GM10266 (cell line): Measurements from ENCODE around the gene MMS22L.

Experiments
- DNase-seq: peaks from one replicate; pipeline ENCODE4 v3.0.0; 2012; ENCODE audit errors: extremely low spot score
- TF ChIP-seq, protein P1 (sequence below): IDR thresholded peaks from 2 replicates; pipeline ENCODE4 v1.5.1; 2012; ENCODE audit warnings: mild to moderate bottlenecking, low read depth; ENCODE audit not compliant: control insufficient read depth, insufficient read depth; ENCODE audit errors: missing control alignments

Gene MMS22L

GRCh38 chr6:97097068-97098047 lies 185.7 kb downstream of the MMS22L start:
- TF ChIP-seq, protein P1, sequence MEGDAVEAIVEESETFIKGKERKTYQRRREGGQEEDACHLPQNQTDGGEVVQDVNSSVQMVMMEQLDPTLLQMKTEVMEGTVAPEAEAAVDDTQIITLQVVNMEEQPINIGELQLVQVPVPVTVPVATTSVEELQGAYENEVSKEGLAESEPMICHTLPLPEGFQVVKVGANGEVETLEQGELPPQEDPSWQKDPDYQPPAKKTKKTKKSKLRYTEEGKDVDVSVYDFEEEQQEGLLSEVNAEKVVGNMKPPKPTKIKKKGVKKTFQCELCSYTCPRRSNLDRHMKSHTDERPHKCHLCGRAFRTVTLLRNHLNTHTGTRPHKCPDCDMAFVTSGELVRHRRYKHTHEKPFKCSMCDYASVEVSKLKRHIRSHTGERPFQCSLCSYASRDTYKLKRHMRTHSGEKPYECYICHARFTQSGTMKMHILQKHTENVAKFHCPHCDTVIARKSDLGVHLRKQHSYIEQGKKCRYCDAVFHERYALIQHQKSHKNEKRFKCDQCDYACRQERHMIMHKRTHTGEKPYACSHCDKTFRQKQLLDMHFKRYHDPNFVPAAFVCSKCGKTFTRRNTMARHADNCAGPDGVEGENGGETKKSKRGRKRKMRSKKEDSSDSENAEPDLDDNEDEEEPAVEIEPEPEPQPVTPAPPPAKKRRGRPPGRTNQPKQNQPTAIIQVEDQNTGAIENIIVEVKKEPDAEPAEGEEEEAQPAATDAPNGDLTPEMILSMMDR, result no peak
- DNase-seq, result no peak

- no peak for DNase-seq
- TF ChIP-seq, protein P1, result no peak
Observed at GRCh38 chr6:97095311-97095850, 187.6 kb downstream of the MMS22L start.

DNA sequence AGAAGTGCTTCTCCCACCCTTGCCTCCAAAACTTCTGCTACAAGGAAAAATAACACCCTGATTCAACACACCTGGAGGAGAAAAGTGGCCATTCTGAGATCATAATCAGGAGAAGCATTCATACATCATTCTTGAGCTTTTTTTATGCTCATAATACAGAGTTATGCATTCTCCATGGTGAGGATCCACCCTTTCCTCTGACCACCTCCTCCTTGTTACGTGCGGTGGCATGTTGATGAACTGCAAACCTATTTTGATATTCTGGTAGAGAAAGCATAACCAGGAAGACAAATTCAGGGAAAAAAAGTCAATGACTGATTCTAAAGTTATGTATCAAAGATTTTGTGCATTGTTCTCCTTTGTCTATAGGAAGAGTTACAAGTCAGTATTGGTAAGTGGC lies 188.6 kb downstream of the MMS22L start:
- DNase-seq, result no peak
- TF ChIP-seq, protein P1, result no peak

DNA sequence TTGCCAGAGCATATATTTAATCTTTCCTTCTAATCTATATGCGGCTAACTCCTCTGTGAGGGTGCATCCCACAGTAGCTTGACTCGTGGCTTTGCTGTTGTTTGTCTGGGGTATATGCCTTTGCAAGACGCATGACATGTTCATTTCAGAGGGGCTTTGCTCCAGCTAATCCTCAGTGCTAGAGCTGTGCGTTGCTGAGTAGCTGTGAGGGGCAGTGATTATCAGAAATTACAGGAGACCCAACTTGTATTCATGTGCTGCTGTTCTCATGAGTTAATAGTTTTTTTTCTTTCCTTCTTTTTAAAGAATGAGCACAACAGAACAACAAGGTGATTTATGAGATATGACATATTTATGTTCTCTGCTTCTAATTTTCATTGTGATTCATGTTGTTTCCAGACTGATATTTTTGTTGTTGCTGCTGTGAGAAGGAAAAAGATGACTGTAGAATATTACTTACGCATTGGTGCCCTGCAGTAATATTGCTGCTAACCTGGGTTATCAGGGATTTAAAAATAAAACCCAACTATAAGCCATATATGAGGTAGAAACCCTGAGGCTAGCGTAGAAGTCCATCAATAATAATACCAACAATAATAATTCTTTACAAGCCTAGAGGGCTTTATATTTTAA lies 190.2 kb downstream of the MMS22L start:
- no peak for DNase-seq
- TF ChIP-seq, protein P1, result no peak
